Activated naive CD4-positive, alpha-beta T cell treated with anti-CD3 and anti-CD28 coated beads for 36 hours (primary cell): Measurements from ENCODE around the gene STAT4. TPM values are rescaled to one million over a fixed set of nuclear protein-coding genes. Genes with fewer than 3 reads are reported as not detected.

Source experiments
- CTCF ChIA-PET: fragments of 350-600 bp; sonication (Branson Sonifier 250); formaldehyde crosslinking; loops from one replicate; lab custom pipeline; 2021; ENCODE audit warnings: antibody characterized with exemption; lab: Charles Lee
- DNase-seq: peaks from one replicate; pipeline ENCODE4 v3.0.0-alpha.2; 2020
- H3K27ac Mint-ChIP-seq: one replicate; pipeline ENCODE4 v1.8.0; 2021; ENCODE audit warnings: mild to moderate bottlenecking, mixed read lengths
- H3K27me3 Mint-ChIP-seq: one replicate; pipeline ENCODE4 v1.8.0; 2021; ENCODE audit warnings: low read depth, mixed read lengths
- H3K36me3 Mint-ChIP-seq: one replicate; pipeline ENCODE4 v1.8.0; 2021; ENCODE audit warnings: low read depth, mixed read lengths
- H3K4me1 Mint-ChIP-seq: one replicate; pipeline ENCODE4 v1.8.0; 2021; ENCODE audit warnings: low read depth, mixed read lengths
- H3K4me3 Mint-ChIP-seq: one replicate; pipeline ENCODE4 v1.8.0; 2021; ENCODE audit warnings: mild to moderate bottlenecking, moderate library complexity, mixed read lengths
- H3K9me3 Mint-ChIP-seq: one replicate; pipeline ENCODE4 v1.8.0; 2021; ENCODE audit warnings: mixed read lengths
- intact Hi-C: fragments of 100-400 bp; cut with micrococcal nuclease; formaldehyde crosslinking; loops from one replicate; pipeline ENCODE4 v1.15.1; 2023
- total RNA-seq, 2 experiments: library from RNA; stranded (reverse); gene quantifications; one replicate each; pipeline ENCODE4 v1.2.3, GENCODE V29; 2021

STAT4 gene
- total RNA-seq, 2 experiments from 2014 or later = 53.9 to 54.6 TPM

DNA sequence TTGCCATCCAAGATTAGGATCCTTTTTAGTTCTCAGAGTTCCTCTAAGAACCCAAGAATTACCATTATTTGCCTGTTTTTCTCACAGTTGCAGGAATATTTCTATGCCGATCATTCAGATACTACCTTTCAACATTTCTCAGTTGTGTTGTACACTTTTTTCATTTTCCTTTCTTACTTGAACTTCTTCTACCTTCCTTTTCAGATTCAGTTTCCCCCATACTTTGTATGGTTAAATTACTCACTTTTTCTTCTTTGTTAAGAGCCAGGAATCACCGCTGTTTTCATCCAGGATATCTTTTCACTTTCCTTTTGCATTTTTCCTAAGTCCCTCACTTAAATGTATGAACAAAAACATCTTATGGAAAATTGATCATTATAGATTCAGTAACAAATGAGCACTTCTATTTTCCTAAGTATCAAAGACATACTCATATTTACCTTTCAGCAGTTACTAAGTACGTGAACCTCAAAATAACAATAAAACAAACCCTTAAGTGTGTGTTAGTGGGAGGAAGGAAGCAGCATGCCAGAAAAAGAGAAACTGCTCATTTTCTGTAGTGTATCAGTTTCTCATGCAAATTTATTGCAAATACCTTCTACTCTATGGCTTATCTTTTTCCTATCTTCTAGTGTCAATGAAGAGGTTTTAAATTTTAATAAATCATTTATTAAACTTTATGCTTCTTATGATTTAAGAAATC, 72.5 kb downstream of the STAT4 start:
- Mint-ChIP-seq H3K4me3 (peak overlapping the region; percentile 61), H3K4me1 (peaks cover 54% of the 10 kb centered on the region), H3K27me3 (no peaks in the 10 kb centered on the region), H3K9me3 (peaks cover 8% of the 10 kb centered on the region), H3K36me3 (peaks cover 38% of the 10 kb centered on the region), H3K27ac (peak overlapping the region; percentile 82)
- DNase-seq = no peak
- CTCF ChIA-PET = interaction anchor here (1.4 kb wide), 2 partner anchors 13 to 26 kb away, joined by 4 to 6 read pairs; no protein-coding TSS in a partner anchor
- intact Hi-C loops = loop anchor here (1.0 kb wide), 5 partner anchors 19 to 356 kb away; no protein-coding TSS in a partner anchor

- Mint-ChIP-seq H3K36me3 (peaks cover 19% of the 10 kb centered on the region), H3K9me3 (no peaks in the 10 kb centered on the region), H3K27ac (peak overlapping the region; percentile 71), H3K4me3 (no peak overlapping the region), H3K27me3 (no peaks in the 10 kb centered on the region), H3K4me1 (peaks cover 52% of the 10 kb centered on the region)
- DNase-seq = no peak
- intact Hi-C loops = no loop called here
- CTCF ChIA-PET = interaction anchor here (0.6 to 2.7 kb wide), 7 partner anchors 9 to 148 kb away, joined by 3 to 14 read pairs (median 6); no protein-coding TSS in a partner anchor
Observed at GRCh38 chr2:191070276-191070675, 80.5 kb downstream of the STAT4 start.

- Mint-ChIP-seq H3K36me3 (peaks cover 21% of the 10 kb centered on the region), H3K27me3 (no peaks in the 10 kb centered on the region), H3K9me3 (no peaks in the 10 kb centered on the region), H3K27ac (peak overlapping the region; percentile 71), H3K4me3 (no peak overlapping the region), H3K4me1 (peaks cover 55% of the 10 kb centered on the region)
- intact Hi-C loops = loop anchor here (5.0 kb wide), 1 partner anchor 613 kb away; no protein-coding TSS in a partner anchor
- DNase-seq = no peak
- CTCF ChIA-PET = interaction anchor here (0.6 to 2.7 kb wide), 4 partner anchors 8 to 86 kb away, joined by 4 to 14 read pairs (median 8); no protein-coding TSS in a partner anchor
Observed at GRCh38 chr2:191069606-191070005, 81.2 kb downstream of the STAT4 start.

- DNase-seq = no peak
- Mint-ChIP-seq H3K9me3 (no peaks in the 10 kb centered on the region), H3K4me3 (no peak overlapping the region), H3K27me3 (no peaks in the 10 kb centered on the region), H3K4me1 (peaks cover 76% of the 10 kb centered on the region), H3K27ac (peak overlapping the region; percentile 76), H3K36me3 (peaks cover 27% of the 10 kb centered on the region)
- CTCF ChIA-PET = interaction anchor here (1.0 to 6.3 kb wide), 2 partner anchors 14 to 88 kb away, joined by 3 to 62 read pairs; no protein-coding TSS in a partner anchor
- intact Hi-C loops = loop anchor here (1.0 to 5.0 kb wide), 4 partner anchors 10 to 615 kb away; no protein-coding TSS in a partner anchor
Observed at GRCh38 chr2:191066919-191067233, 83.9 kb downstream of the STAT4 start.

DNA sequence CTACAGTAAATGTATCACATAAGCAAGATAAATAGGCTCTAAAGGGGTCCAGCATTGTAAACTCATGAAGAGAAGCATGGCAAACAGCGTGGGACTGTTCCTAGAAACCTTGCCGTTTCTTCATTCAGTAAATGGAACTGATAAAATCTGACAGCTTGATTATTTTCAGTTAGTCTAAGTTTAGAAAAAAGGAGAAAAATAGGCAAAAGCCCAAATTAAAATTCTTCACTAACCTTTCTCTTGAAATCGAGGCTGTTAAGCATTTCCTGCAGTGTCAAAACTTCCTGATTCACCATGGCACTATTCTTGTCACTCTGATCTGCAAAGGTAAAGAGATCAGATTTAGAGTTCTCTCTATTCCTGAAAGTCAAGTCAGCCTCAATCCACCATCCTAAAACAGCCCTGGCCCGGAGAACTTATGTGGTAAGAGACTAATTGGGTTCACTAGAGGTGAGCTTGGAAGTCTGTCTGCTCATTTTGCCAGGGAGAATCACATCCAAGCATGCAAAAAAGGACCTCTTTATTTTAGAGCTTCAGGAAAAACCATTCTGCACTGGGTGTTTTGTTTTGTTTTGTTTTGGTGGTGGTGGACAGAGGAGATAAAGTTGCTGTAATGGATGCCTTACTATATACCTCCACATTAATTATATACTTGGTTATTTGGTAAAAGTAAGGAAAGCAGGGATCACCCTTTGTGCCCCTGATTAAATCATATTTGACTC, 84.4 kb downstream of the STAT4 start:
- intact Hi-C loops = loop anchor here (1.0 to 5.0 kb wide), 4 partner anchors 11 to 616 kb away; no protein-coding TSS in a partner anchor
- peak overlapping the region; percentile 76 for H3K27ac Mint-ChIP-seq
- peaks cover 77% of the 10 kb centered on the region for H3K4me1 Mint-ChIP-seq
- H3K36me3 Mint-ChIP-seq = peaks cover 28% of the 10 kb centered on the region
- H3K4me3 Mint-ChIP-seq = peak overlapping the region; percentile 25
- DNase-seq = peak; percentile 41
- H3K27me3 Mint-ChIP-seq = no peaks in the 10 kb centered on the region
- CTCF ChIA-PET = interaction anchor here (0.6 to 6.3 kb wide), 3 partner anchors 14 to 93 kb away, joined by 3 to 62 read pairs (median 3); no protein-coding TSS in a partner anchor
- no peaks in the 10 kb centered on the region for H3K9me3 Mint-ChIP-seq

- CTCF ChIA-PET = interaction anchor here (2.6 to 6.3 kb wide), 2 partner anchors 13 to 90 kb away, joined by 15 to 62 read pairs; no protein-coding TSS in a partner anchor
- peaks cover 77% of the 10 kb centered on the region for H3K4me1 Mint-ChIP-seq
- peaks cover 33% of the 10 kb centered on the region for H3K36me3 Mint-ChIP-seq
- H3K9me3 Mint-ChIP-seq = no peaks in the 10 kb centered on the region
- peak overlapping the region; percentile 25 for H3K4me3 Mint-ChIP-seq
- DNase-seq = no peak
- H3K27ac Mint-ChIP-seq = peak overlapping the region; percentile 76
- no peaks in the 10 kb centered on the region for H3K27me3 Mint-ChIP-seq
- intact Hi-C loops = loop anchor here (1.0 to 5.0 kb wide), 4 partner anchors 12 to 617 kb away; no protein-coding TSS in a partner anchor
Observed at GRCh38 chr2:191065785-191066184, 85.0 kb downstream of the STAT4 start.

- H3K4me3 Mint-ChIP-seq = peak overlapping the region; percentile 73
- DNase-seq = no peak
- H3K27me3 Mint-ChIP-seq = no peaks in the 10 kb centered on the region
- H3K36me3 Mint-ChIP-seq = peaks cover 41% of the 10 kb centered on the region
- intact Hi-C loops = no loop called here
- CTCF ChIA-PET = interaction anchor here (1.2 to 6.3 kb wide), 5 partner anchors 12 to 91 kb away, joined by 4 to 62 read pairs (median 6); no protein-coding TSS in a partner anchor
- peaks cover 74% of the 10 kb centered on the region for H3K4me1 Mint-ChIP-seq
- peak overlapping the region; percentile 90 for H3K27ac Mint-ChIP-seq
- H3K9me3 Mint-ChIP-seq = no peaks in the 10 kb centered on the region
Observed at GRCh38 chr2:191064590-191064989, 86.2 kb downstream of the STAT4 start.

DNA sequence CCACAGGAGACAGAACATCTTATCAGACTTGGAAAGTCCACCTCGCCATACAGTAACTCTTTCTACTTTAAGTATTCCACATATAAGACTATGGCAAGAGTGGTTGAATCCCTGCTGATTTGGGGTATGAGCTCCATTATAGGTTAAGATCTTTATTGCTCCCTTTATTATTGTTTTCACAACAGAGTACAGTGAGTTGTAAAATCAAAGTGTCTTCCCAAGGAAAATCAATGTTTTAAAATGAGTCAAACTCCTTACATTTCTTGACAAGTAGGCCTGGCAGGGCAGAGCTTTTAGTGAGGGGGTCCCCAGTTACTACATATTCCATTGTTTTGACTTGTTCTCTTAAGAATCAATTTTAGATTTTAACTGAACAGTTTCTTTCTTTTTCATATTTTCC, 87.2 kb downstream of the STAT4 start:
- no peak overlapping the region for H3K4me3 Mint-ChIP-seq
- peaks cover 45% of the 10 kb centered on the region for H3K36me3 Mint-ChIP-seq
- intact Hi-C loops = no loop called here
- peaks cover 75% of the 10 kb centered on the region for H3K4me1 Mint-ChIP-seq
- H3K27ac Mint-ChIP-seq = peak overlapping the region; percentile 39
- CTCF ChIA-PET = interaction anchor here (1.2 to 6.3 kb wide), 6 partner anchors 11 to 92 kb away, joined by 3 to 62 read pairs (median 6); no protein-coding TSS in a partner anchor
- no peaks in the 10 kb centered on the region for H3K27me3 Mint-ChIP-seq
- H3K9me3 Mint-ChIP-seq = no peaks in the 10 kb centered on the region
- no peak for DNase-seq

DNA sequence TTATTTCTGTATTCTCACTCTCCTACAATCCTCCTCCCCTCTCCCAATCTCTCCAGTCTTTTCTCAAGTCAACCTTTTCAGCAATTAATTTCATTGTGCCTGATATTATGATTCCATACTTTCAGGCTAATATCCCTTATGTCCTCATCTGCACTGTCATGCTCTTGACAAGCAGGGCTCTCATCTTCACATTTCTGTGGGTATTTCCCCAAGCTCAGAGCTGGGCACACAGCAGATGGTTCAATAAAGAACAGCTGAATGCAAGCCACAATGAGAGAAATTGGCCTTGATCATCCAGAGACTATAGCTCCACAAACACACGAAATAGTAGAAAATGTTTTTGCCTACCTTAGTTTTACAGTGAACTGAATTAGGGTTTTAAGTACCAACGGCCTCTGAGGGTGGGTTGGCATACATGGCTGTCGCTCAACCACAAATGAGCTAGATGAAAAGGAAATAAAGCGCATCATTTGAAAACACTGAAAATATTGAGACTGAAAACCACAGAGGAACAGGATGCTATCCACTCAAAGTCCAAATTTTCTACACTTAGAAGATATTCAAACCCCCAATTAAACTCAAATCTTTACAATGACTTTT, 89.3 kb downstream of the STAT4 start:
- Mint-ChIP-seq H3K4me1 (peaks cover 66% of the 10 kb centered on the region), H3K27me3 (no peaks in the 10 kb centered on the region), H3K9me3 (no peaks in the 10 kb centered on the region), H3K4me3 (peak overlapping the region; percentile 1), H3K27ac (peak overlapping the region; percentile 58), H3K36me3 (peaks cover 47% of the 10 kb centered on the region)
- CTCF ChIA-PET = interaction anchor here (1.1 to 6.3 kb wide), 8 partner anchors 9 to 108 kb away, joined by 3 to 62 read pairs (median 4); partner anchors contain the start of gene STAT4
- intact Hi-C loops = no loop called here
- DNase-seq = no peak

GRCh38 chr2:191059308-191059707, 91.5 kb downstream of the STAT4 start:
- CTCF ChIA-PET = interaction anchor here (0.7 to 1.5 kb wide), 9 partner anchors 12 to 1201 kb away, joined by 3 to 8 read pairs (median 4); partner anchors contain the start of gene STAT4
- peaks cover 63% of the 10 kb centered on the region for H3K4me1 Mint-ChIP-seq
- intact Hi-C loops = loop anchor here (1.0 to 10.0 kb wide), 5 partner anchors 19 to 185 kb away; partner anchors contain the start of gene MYO1B
- no peaks in the 10 kb centered on the region for H3K27me3 Mint-ChIP-seq
- H3K4me3 Mint-ChIP-seq = no peak overlapping the region
- DNase-seq = peak; percentile 27
- H3K27ac Mint-ChIP-seq = no peak overlapping the region
- H3K36me3 Mint-ChIP-seq = peaks cover 41% of the 10 kb centered on the region
- H3K9me3 Mint-ChIP-seq = no peaks in the 10 kb centered on the region

GRCh38 chr2:191056228-191056627, 94.6 kb downstream of the STAT4 start:
- CTCF ChIA-PET = interaction anchor here (11.3 kb wide), 1 partner anchor 100 kb away, joined by 419 read pairs; no protein-coding TSS in a partner anchor
- no peaks in the 10 kb centered on the region for H3K27me3 Mint-ChIP-seq
- H3K4me3 Mint-ChIP-seq = no peak overlapping the region
- H3K27ac Mint-ChIP-seq = peak overlapping the region; percentile 44
- DNase-seq = no peak
- H3K36me3 Mint-ChIP-seq = peaks cover 19% of the 10 kb centered on the region
- peaks cover 38% of the 10 kb centered on the region for H3K4me1 Mint-ChIP-seq
- H3K9me3 Mint-ChIP-seq = no peaks in the 10 kb centered on the region
- intact Hi-C loops = loop anchor here (10.0 kb wide), 1 partner anchor 189 kb away; the partner anchor contains the start of gene MYO1B
